ENCODE data around the gene RAPGEFL1. TPM values are rescaled to one million over a fixed set of nuclear protein-coding genes. Genes with fewer than 3 reads are reported as not detected.

Gene RAPGEFL1
- total and polyA plus RNA-seq, 2 of the 8 experiments (the other 6 are each of a cell fraction or from before 2014, with no cell fraction given), result 20.0 to 20.2 TPM

DNA sequence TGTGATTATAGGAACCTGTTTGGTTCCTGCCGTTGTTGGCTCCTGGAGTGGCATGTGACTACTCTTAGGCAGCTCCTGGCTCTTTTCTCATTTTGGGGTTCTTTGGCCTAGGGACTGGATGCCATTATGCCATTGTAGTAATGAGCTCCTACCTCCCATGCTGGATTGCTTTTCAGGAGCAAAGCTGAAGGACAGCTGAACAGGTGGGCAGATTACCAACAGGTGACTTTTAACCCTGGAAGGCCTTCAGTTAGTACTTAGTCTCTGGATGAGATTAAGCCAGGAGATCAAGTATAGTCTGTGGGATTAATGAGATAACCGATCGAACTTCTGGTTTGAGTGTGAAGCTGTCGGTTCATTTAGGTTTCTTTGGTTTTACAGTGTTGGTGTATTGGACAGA, 67.0 kb downstream of the RAPGEFL1 start (continued):
- TF ChIP-seq GABPA (IDR thresholded peaks at IDR 0.05; ENCODE audit: borderline replicate concordance, insufficient read depth, low read length) (no peak), CBX5 (IDR thresholded peaks at IDR 0.05; ENCODE audit: low read depth, low read length) (no peak), CBX8 (IDR thresholded peaks at IDR 0.05; ENCODE audit: borderline replicate concordance, low read depth, low read length) (no peak), HDAC2 (IDR thresholded peaks at IDR 0.05; ENCODE audit: borderline replicate concordance in 1 of 2, low read depth in 2 of 2, low read length in 2 of 2) (no peak), TAF1 (IDR thresholded peaks at IDR 0.05; ENCODE audit: low read depth, low read length) (no peak)

Small RNAs within 50 kb of the gene (microRNA-seq; reads per million reads assigned to microRNA genes)
- gene MIR6866 (ENCODE audit: borderline microRNAs expressed in 2 of 2, borderline number of aligned reads in 2 of 2, borderline replicate concordance in 1 of 2) (0.20 to 0.69 reads per million in 2 experiments), gene MIR6867 (ENCODE audit: borderline microRNAs expressed in 2 of 2, borderline number of aligned reads in 2 of 2, borderline replicate concordance in 1 of 2) (0 to 0.20 reads per million in 2 experiments)

Small RNAs within 50 kb of the gene (small RNA-seq; reads per million reads assigned to genes)
- not detected for gene MIR6867 (ENCODE audit: insufficient read depth)

Other genes starting within 250 kb of the RAPGEFL1 start
- 50.4 and 54.6 TPM in 2 replicates for gene ORMDL3, start 249.9 kb upstream of the RAPGEFL1 start, total RNA-seq (2021; fragmentation: NEBNext Ultra II Directional; extraction: Animal tissue kit (Norgen Biotek cat#: 25700))
- gene ORMDL3, start 249.9 kb upstream of the RAPGEFL1 start, polyA plus RNA-seq (2011; rRNA removed), result 108 and 168 TPM in 2 replicates
- gene LRRC3C, start 249.7 kb upstream of the RAPGEFL1 start, total RNA-seq (2021; fragmentation: NEBNext Ultra II Directional; extraction: Animal tissue kit (Norgen Biotek cat#: 25700)), result not detected in 2 replicates
- not detected in 2 replicates for gene LRRC3C, start 249.7 kb upstream of the RAPGEFL1 start, polyA plus RNA-seq (2011; rRNA removed)
- not detected in 2 replicates for gene GSDMA, start 214.5 kb upstream of the RAPGEFL1 start, total RNA-seq (2021; fragmentation: NEBNext Ultra II Directional; extraction: Animal tissue kit (Norgen Biotek cat#: 25700))
- gene GSDMA, start 214.5 kb upstream of the RAPGEFL1 start, polyA plus RNA-seq (2011; rRNA removed), result 0.03 and 0.05 TPM in 2 replicates
- 198 TPM in 2 replicates for gene PSMD3, start 196.7 kb upstream of the RAPGEFL1 start, total RNA-seq (2021; fragmentation: NEBNext Ultra II Directional; extraction: Animal tissue kit (Norgen Biotek cat#: 25700))
- gene PSMD3, start 196.7 kb upstream of the RAPGEFL1 start, polyA plus RNA-seq (2011; rRNA removed), result 151 and 182 TPM in 2 replicates
- not detected in 2 replicates for gene CSF3, start 162.0 kb upstream of the RAPGEFL1 start, total RNA-seq (2021; fragmentation: NEBNext Ultra II Directional; extraction: Animal tissue kit (Norgen Biotek cat#: 25700))
- 0.03 TPM in 1 of 2 replicates, not detected in the other for gene CSF3, start 162.0 kb upstream of the RAPGEFL1 start, polyA plus RNA-seq (2011; rRNA removed)
- gene MED24, start 123.1 kb upstream of the RAPGEFL1 start, total RNA-seq (2021; fragmentation: NEBNext Ultra II Directional; extraction: Animal tissue kit (Norgen Biotek cat#: 25700)), result 81.7 and 90.6 TPM in 2 replicates
- 92.7 and 120 TPM in 2 replicates for gene MED24, start 123.1 kb upstream of the RAPGEFL1 start, polyA plus RNA-seq (2011; rRNA removed)
- gene THRA, start 114.5 kb upstream of the RAPGEFL1 start, total RNA-seq (2021; fragmentation: NEBNext Ultra II Directional; extraction: Animal tissue kit (Norgen Biotek cat#: 25700)), result 10.2 and 11.8 TPM in 2 replicates
- 6.4 and 8.2 TPM in 2 replicates for gene THRA, start 114.5 kb upstream of the RAPGEFL1 start, polyA plus RNA-seq (2011; rRNA removed)
- 4.3 and 4.6 TPM in 2 replicates for gene NR1D1, start 76.9 kb upstream of the RAPGEFL1 start, total RNA-seq (2021; fragmentation: NEBNext Ultra II Directional; extraction: Animal tissue kit (Norgen Biotek cat#: 25700))
- 1.5 and 3.4 TPM in 2 replicates for gene NR1D1, start 76.9 kb upstream of the RAPGEFL1 start, polyA plus RNA-seq (2011; rRNA removed)
- gene MSL1, start 55.5 kb upstream of the RAPGEFL1 start, total RNA-seq (2021; fragmentation: NEBNext Ultra II Directional; extraction: Animal tissue kit (Norgen Biotek cat#: 25700)), result 66.5 and 69.2 TPM in 2 replicates
- gene MSL1, start 55.5 kb upstream of the RAPGEFL1 start, polyA plus RNA-seq (2011; rRNA removed), result 18.2 and 24.1 TPM in 2 replicates
- 114 and 116 TPM in 2 replicates for gene CASC3, start 36.9 kb upstream of the RAPGEFL1 start, total RNA-seq (2021; fragmentation: NEBNext Ultra II Directional; extraction: Animal tissue kit (Norgen Biotek cat#: 25700))
- 80.2 and 85.7 TPM in 2 replicates for gene CASC3, start 36.9 kb upstream of the RAPGEFL1 start, polyA plus RNA-seq (2011; rRNA removed)
- gene WIPF2, start 41.8 kb downstream of the RAPGEFL1 start, total RNA-seq (2021; fragmentation: NEBNext Ultra II Directional; extraction: Animal tissue kit (Norgen Biotek cat#: 25700)), result 21.1 and 25.3 TPM in 2 replicates
- gene WIPF2, start 41.8 kb downstream of the RAPGEFL1 start, polyA plus RNA-seq (2011; rRNA removed), result 6.9 and 9.2 TPM in 2 replicates
- gene CDC6, start 110.4 kb downstream of the RAPGEFL1 start, total RNA-seq (2021; fragmentation: NEBNext Ultra II Directional; extraction: Animal tissue kit (Norgen Biotek cat#: 25700)), result 139 and 140 TPM in 2 replicates
- 38.0 and 50.5 TPM in 2 replicates for gene CDC6, start 110.4 kb downstream of the RAPGEFL1 start, polyA plus RNA-seq (2011; rRNA removed)
- gene RARA, start 131.7 kb downstream of the RAPGEFL1 start, total RNA-seq (2021; fragmentation: NEBNext Ultra II Directional; extraction: Animal tissue kit (Norgen Biotek cat#: 25700)), result 13.4 and 16.5 TPM in 2 replicates
- 4.4 and 7.8 TPM in 2 replicates for gene RARA, start 131.7 kb downstream of the RAPGEFL1 start, polyA plus RNA-seq (2011; rRNA removed)
- gene GJD3, start 187.3 kb downstream of the RAPGEFL1 start, total RNA-seq (2021; fragmentation: NEBNext Ultra II Directional; extraction: Animal tissue kit (Norgen Biotek cat#: 25700)), result 1.4 and 1.9 TPM in 2 replicates
- gene GJD3, start 187.3 kb downstream of the RAPGEFL1 start, polyA plus RNA-seq (2011; rRNA removed), result 0.53 and 0.58 TPM in 2 replicates
- gene TOP2A, start 240.4 kb downstream of the RAPGEFL1 start, total RNA-seq (2021; fragmentation: NEBNext Ultra II Directional; extraction: Animal tissue kit (Norgen Biotek cat#: 25700)), result 276 and 291 TPM in 2 replicates
- gene TOP2A, start 240.4 kb downstream of the RAPGEFL1 start, polyA plus RNA-seq (2011; rRNA removed), result 40.6 and 83.1 TPM in 2 replicates

Data from H1 (cell line).